Esophagus squamous epithelium (tissue), 4 donors: ENCODE results near the gene RPL26.

Experiments
- POLR2A ChIP-seq, 4 donors: fragments of 450-650 bp; IDR thresholded peaks; one replicate each; pipeline ENCODE4 v1.6.1; 2017; ENCODE audit warnings: antibody characterized with exemption in 4 of 4, mild to moderate bottlenecking in 4 of 4, moderate library complexity in 3 of 4
- TF ChIP-seq, protein P1 (sequence below), 6 experiments: fragments of 450-650 bp in 4 of 6; fragments of 200-600 bp in 2 of 6; sonication (generic) in 2 of 6; IDR thresholded peaks; one replicate each; pipeline ENCODE4 v1.5.1; 2016 to 2019; ENCODE audit warnings: antibody characterized with exemption in 6 of 6, mild to moderate bottlenecking in 4 of 6, moderate library complexity in 4 of 6

GRCh38 chr17:8359769-8360168 lies 23.2 kb downstream of the RPL26 start:
- TF ChIP-seq, protein P1, sequence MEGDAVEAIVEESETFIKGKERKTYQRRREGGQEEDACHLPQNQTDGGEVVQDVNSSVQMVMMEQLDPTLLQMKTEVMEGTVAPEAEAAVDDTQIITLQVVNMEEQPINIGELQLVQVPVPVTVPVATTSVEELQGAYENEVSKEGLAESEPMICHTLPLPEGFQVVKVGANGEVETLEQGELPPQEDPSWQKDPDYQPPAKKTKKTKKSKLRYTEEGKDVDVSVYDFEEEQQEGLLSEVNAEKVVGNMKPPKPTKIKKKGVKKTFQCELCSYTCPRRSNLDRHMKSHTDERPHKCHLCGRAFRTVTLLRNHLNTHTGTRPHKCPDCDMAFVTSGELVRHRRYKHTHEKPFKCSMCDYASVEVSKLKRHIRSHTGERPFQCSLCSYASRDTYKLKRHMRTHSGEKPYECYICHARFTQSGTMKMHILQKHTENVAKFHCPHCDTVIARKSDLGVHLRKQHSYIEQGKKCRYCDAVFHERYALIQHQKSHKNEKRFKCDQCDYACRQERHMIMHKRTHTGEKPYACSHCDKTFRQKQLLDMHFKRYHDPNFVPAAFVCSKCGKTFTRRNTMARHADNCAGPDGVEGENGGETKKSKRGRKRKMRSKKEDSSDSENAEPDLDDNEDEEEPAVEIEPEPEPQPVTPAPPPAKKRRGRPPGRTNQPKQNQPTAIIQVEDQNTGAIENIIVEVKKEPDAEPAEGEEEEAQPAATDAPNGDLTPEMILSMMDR (IDR thresholded peaks at IDR 0.05): no peak
- TF ChIP-seq POLR2A (IDR thresholded peaks at IDR 0.05): no peak
